ENCODE results near the gene UBE4B. TPM values are rescaled to one million over a fixed set of nuclear protein-coding genes. Genes with fewer than 3 reads are reported as not detected.

The UBE4B gene
- total RNA-seq, 1 experiment from 2014 or later, result 31.2 TPM

- H3K36me3 Mint-ChIP-seq (ENCODE audit: insufficient read depth, unreplicated experiment), result peaks cover 27% of the 10 kb centered on the region
- peaks cover 20% of the 10 kb centered on the region for H3K4me1 Mint-ChIP-seq (ENCODE audit: insufficient read depth, unreplicated experiment)
- no peak for DNase-seq (ENCODE audit: unreplicated experiment)
- no peak for TF ChIP-seq CTCF (IDR thresholded peaks at IDR 0.05; ENCODE audit: unreplicated experiment)
- H3K27me3 Mint-ChIP-seq (ENCODE audit: insufficient read depth, unreplicated experiment), result no peaks in the 10 kb centered on the region
- no TSS peak for BruUV-seq (replicated peaks)
- H3K9me3 Mint-ChIP-seq (ENCODE audit: unreplicated experiment), result no peaks in the 10 kb centered on the region
- intact Hi-C loops (cut with micrococcal nuclease), result no loop called here
- ChIA-PET POLR2A (interaction anchor here (1.1 kb wide), 1 partner anchor 25 kb away, joined by 4 read pairs; no protein-coding TSS in a partner anchor), CTCF (no interaction called here)
- H3K27ac Mint-ChIP-seq (ENCODE audit: low read depth, unreplicated experiment), result no peak overlapping the region
- no peak overlapping the region for H3K4me3 Mint-ChIP-seq (ENCODE audit: unreplicated experiment)
Observed at GRCh38 chr1:10080523-10080922, 47.8 kb downstream of the UBE4B start.

GRCh38 chr1:10082785-10083479, 50.2 kb downstream of the UBE4B start:
- no peak for TF ChIP-seq CTCF (IDR thresholded peaks at IDR 0.05; ENCODE audit: unreplicated experiment)
- H3K4me1 Mint-ChIP-seq (ENCODE audit: insufficient read depth, unreplicated experiment), result peaks cover 20% of the 10 kb centered on the region
- ChIA-PET CTCF (no interaction called here), POLR2A (no interaction called here)
- peak overlapping the region; percentile 43 for H3K27ac Mint-ChIP-seq (ENCODE audit: low read depth, unreplicated experiment)
- no peak overlapping the region for H3K4me3 Mint-ChIP-seq (ENCODE audit: unreplicated experiment)
- intact Hi-C loops (cut with micrococcal nuclease), result no loop called here
- peak; percentile 49 for DNase-seq (ENCODE audit: unreplicated experiment)
- no peaks in the 10 kb centered on the region for H3K9me3 Mint-ChIP-seq (ENCODE audit: unreplicated experiment)
- H3K36me3 Mint-ChIP-seq (ENCODE audit: insufficient read depth, unreplicated experiment), result peaks cover 19% of the 10 kb centered on the region
- H3K27me3 Mint-ChIP-seq (ENCODE audit: insufficient read depth, unreplicated experiment), result no peaks in the 10 kb centered on the region
- no TSS peak for BruUV-seq (replicated peaks)

GRCh38 chr1:10084045-10084444, 51.3 kb downstream of the UBE4B start:
- intact Hi-C loops (cut with micrococcal nuclease), result no loop called here
- Mint-ChIP-seq H3K9me3 (ENCODE audit: unreplicated experiment) (no peaks in the 10 kb centered on the region), H3K27me3 (ENCODE audit: insufficient read depth, unreplicated experiment) (no peaks in the 10 kb centered on the region), H3K36me3 (ENCODE audit: insufficient read depth, unreplicated experiment) (peaks cover 14% of the 10 kb centered on the region), H3K4me3 (ENCODE audit: unreplicated experiment) (no peak overlapping the region), H3K27ac (ENCODE audit: low read depth, unreplicated experiment) (no peak overlapping the region), H3K4me1 (ENCODE audit: insufficient read depth, unreplicated experiment) (peaks cover 20% of the 10 kb centered on the region)
- BruUV-seq (replicated peaks), result no TSS peak
- POLR2A ChIA-PET, result no interaction called here
- no peak for TF ChIP-seq CTCF (IDR thresholded peaks at IDR 0.05; ENCODE audit: unreplicated experiment)
- CTCF ChIA-PET, result interaction anchor here (0.6 to 0.7 kb wide), 2 partner anchors 73 to 255 kb away, joined by 3 read pairs; no protein-coding TSS in a partner anchor
- no peak for DNase-seq (ENCODE audit: unreplicated experiment)

- intact Hi-C loops (cut with micrococcal nuclease), result no loop called here
- no peaks in the 10 kb centered on the region for H3K9me3 Mint-ChIP-seq (ENCODE audit: unreplicated experiment)
- no peak overlapping the region for H3K4me3 Mint-ChIP-seq (ENCODE audit: unreplicated experiment)
- DNase-seq (ENCODE audit: unreplicated experiment), result no peak
- peaks cover 20% of the 10 kb centered on the region for H3K4me1 Mint-ChIP-seq (ENCODE audit: insufficient read depth, unreplicated experiment)
- H3K27me3 Mint-ChIP-seq (ENCODE audit: insufficient read depth, unreplicated experiment), result no peaks in the 10 kb centered on the region
- POLR2A ChIA-PET, result no interaction called here
- TF ChIP-seq CTCF (IDR thresholded peaks at IDR 0.05; ENCODE audit: unreplicated experiment), result no peak
- peaks cover 10% of the 10 kb centered on the region for H3K36me3 Mint-ChIP-seq (ENCODE audit: insufficient read depth, unreplicated experiment)
- no peak overlapping the region for H3K27ac Mint-ChIP-seq (ENCODE audit: low read depth, unreplicated experiment)
- CTCF ChIA-PET, result no interaction called here
- no TSS peak for BruUV-seq (replicated peaks)
Observed at GRCh38 chr1:10085076-10085475, 52.3 kb downstream of the UBE4B start.

Measured in MCF 10A (cell line).